Measurements from ENCODE around the gene XPO4.

GRCh38 chr13:20867408-20867807, 35.1 kb downstream of the XPO4 start:
- TF ChIP-seq SP1 (IDR thresholded peaks at IDR 0.05) (no peak), SP1 (CRISPR knock-in tag; IDR thresholded peaks at IDR 0.05) (no peak), CTCF (CRISPR knock-in tag; IDR thresholded peaks at IDR 0.05) (no peak), ZNF30 (CRISPR knock-in tag; IDR thresholded peaks at IDR 0.05) (no peak), SUZ12 (IDR thresholded peaks at IDR 0.05; ENCODE audit: low read depth, low read length) (no peak), TP53 (CRISPR knock-in tag; conservative IDR thresholded peaks at IDR 0.05) (no peak)
- TF ChIP-seq, protein P1, sequence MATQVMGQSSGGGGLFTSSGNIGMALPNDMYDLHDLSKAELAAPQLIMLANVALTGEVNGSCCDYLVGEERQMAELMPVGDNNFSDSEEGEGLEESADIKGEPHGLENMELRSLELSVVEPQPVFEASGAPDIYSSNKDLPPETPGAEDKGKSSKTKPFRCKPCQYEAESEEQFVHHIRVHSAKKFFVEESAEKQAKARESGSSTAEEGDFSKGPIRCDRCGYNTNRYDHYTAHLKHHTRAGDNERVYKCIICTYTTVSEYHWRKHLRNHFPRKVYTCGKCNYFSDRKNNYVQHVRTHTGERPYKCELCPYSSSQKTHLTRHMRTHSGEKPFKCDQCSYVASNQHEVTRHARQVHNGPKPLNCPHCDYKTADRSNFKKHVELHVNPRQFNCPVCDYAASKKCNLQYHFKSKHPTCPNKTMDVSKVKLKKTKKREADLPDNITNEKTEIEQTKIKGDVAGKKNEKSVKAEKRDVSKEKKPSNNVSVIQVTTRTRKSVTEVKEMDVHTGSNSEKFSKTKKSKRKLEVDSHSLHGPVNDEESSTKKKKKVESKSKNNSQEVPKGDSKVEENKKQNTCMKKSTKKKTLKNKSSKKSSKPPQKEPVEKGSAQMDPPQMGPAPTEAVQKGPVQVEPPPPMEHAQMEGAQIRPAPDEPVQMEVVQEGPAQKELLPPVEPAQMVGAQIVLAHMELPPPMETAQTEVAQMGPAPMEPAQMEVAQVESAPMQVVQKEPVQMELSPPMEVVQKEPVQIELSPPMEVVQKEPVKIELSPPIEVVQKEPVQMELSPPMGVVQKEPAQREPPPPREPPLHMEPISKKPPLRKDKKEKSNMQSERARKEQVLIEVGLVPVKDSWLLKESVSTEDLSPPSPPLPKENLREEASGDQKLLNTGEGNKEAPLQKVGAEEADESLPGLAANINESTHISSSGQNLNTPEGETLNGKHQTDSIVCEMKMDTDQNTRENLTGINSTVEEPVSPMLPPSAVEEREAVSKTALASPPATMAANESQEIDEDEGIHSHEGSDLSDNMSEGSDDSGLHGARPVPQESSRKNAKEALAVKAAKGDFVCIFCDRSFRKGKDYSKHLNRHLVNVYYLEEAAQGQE (IDR thresholded peaks at IDR 0.05; ENCODE audit: borderline replicate concordance in 1 of 2, low read depth in 1 of 2, low read length in 2 of 2): no peak

Data from HepG2 (cell line).